GM12878 (cell line): Measurements from ENCODE around the gene KIAA2012. TPM values are rescaled to one million over a fixed set of nuclear protein-coding genes. Genes with fewer than 3 reads are reported as not detected.

Experiments used
- ATAC-seq: fragments of 200-7000 bp; cut with Tn5 transposase; 3 replicates; pipeline ENCODE4 v1.9.1; 2020; ENCODE audit warnings: mild to moderate bottlenecking, moderate library complexity
- BruUV-seq: library from RNA; stranded (reverse); fragments of 400-500 nt; replicated peaks from 2 replicates; lab custom pipeline; 2021; lab: Mats Ljungman, UMichigan
- CTCF ChIA-PET: fragments of 300-600 bp; sonication (Branson Sonifier 250); formaldehyde crosslinking; extraction: SDS; loops from one replicate; lab custom pipeline; 2021; ENCODE audit warnings: inconsistent platforms; lab: Yijun Ruan, JAX
- POLR2A ChIA-PET: fragments of 350-600 bp; formaldehyde crosslinking; extraction: SDS; loops from one replicate; lab custom pipeline; 2021; ENCODE audit warnings: inconsistent platforms; lab: Charles Lee
- RAD21 ChIA-PET: fragments of 300-600 bp; sonication (Branson Sonifier 250); formaldehyde crosslinking; loops from one replicate; lab custom pipeline; 2023; ENCODE audit warnings: antibody characterized with exemption; ENCODE audit not compliant: unreplicated experiment; lab: Charles Lee
- SMC1A ChIA-PET: fragments of 300-600 bp; sonication (Branson Sonifier 250); formaldehyde crosslinking; loops from one replicate; lab custom pipeline; 2023; ENCODE audit not compliant: unreplicated experiment, uncharacterized antibody; lab: Charles Lee
- DNase-seq: peaks from one replicate; pipeline ENCODE4 v3.0.0-alpha.2; 2011; ENCODE audit warnings: low read depth, low spot score
- FAIRE-seq: peaks from 3 replicates; lab custom pipeline; 2011; peaks lifted over from hg19 to GRCh38; lab: Jason Lieb, UNC
- H2AFZ ChIP-seq: 2 replicates; pipeline ENCODE4 v1.6.0; 2011; ENCODE audit warnings: low read depth, low read length, control low read depth; ENCODE audit not compliant: control insufficient read depth
- H3K27ac ChIP-seq: 2 replicates; pipeline ENCODE4 v1.5.1; 2011; ENCODE audit warnings: control low read depth; ENCODE audit not compliant: control insufficient read depth, insufficient read depth
- H3K27me3 ChIP-seq, 2 experiments: replicated peaks in 1 of 2; 2 replicates each; pipeline versions ENCODE4 v1.6.0 to v1.6.1; 2011; ENCODE audit warnings: low read length in 1 of 2; ENCODE audit not compliant: control insufficient read depth in 2 of 2, insufficient read depth in 2 of 2
- H3K36me3 ChIP-seq, 2 experiments: 2 replicates each; pipeline ENCODE4 v1.5.1; 2011; ENCODE audit warnings: low read length in 1 of 2; ENCODE audit not compliant: control insufficient read depth in 2 of 2, insufficient read depth in 2 of 2
- H3K4me1 ChIP-seq: 2 replicates; pipeline ENCODE4 v1.6.1; 2011; ENCODE audit warnings: mild to moderate bottlenecking, low read length, moderate library complexity, mixed read lengths; ENCODE audit not compliant: control insufficient read depth, insufficient read depth
- H3K4me2 ChIP-seq: 2 replicates; pipeline ENCODE4 v1.6.0; 2011; ENCODE audit warnings: control low read depth; ENCODE audit not compliant: control insufficient read depth, insufficient read depth
- H3K4me3 ChIP-seq: fragments of 200-600 bp; sonication (generic); 2 replicates; pipeline ENCODE4 v1.5.1; 2016
- H3K79me2 ChIP-seq: 2 replicates; pipeline ENCODE4 v1.6.0; 2011; ENCODE audit warnings: low read length; ENCODE audit not compliant: control insufficient read depth, insufficient read depth
- H3K9ac ChIP-seq: 2 replicates; pipeline ENCODE4 v1.8.0; 2011; ENCODE audit warnings: low read length, control low read depth, mixed read lengths; ENCODE audit not compliant: control insufficient read depth, insufficient read depth
- H3K9me3 ChIP-seq: replicated peaks from 3 replicates; pipeline ENCODE4 v1.5.1; 2011; ENCODE audit warnings: mild to moderate bottlenecking, low read length; ENCODE audit not compliant: control insufficient read depth, insufficient read depth
- H4K20me1 ChIP-seq: 2 replicates; pipeline ENCODE4 v1.6.0; 2011; ENCODE audit not compliant: control insufficient read depth, insufficient read depth
- FOXM1 ChIP-seq: IDR thresholded peaks from 2 replicates; pipeline ENCODE4 v1.6.1; 2012; ENCODE audit warnings: low read depth, mild to moderate bottlenecking, inconsistent platforms, low read length, moderate library complexity
- NFXL1 ChIP-seq: fragments of 450-650 bp; IDR thresholded peaks from 2 replicates; pipeline ENCODE4 v1.6.1; 2017; ENCODE audit warnings: antibody characterized with exemption, mild to moderate bottlenecking, borderline replicate concordance
- RAD51 ChIP-seq: fragments of 450-650 bp; IDR thresholded peaks from 2 replicates; pipeline ENCODE4 v1.6.1; 2016; ENCODE audit warnings: moderate library complexity, mild to moderate bottlenecking, inconsistent platforms
- SPI1 ChIP-seq: IDR thresholded peaks from 2 replicates; pipeline ENCODE4 v1.6.1; 2011; ENCODE audit warnings: low read depth, mild to moderate bottlenecking, low read length, moderate library complexity, borderline replicate concordance; ENCODE audit not compliant: insufficient read depth
- SUPT20H ChIP-seq: IDR thresholded peaks from 2 replicates; pipeline ENCODE4 v1.6.1; 2011; ENCODE audit warnings: low read depth, mild to moderate bottlenecking, low read length, moderate library complexity, borderline replicate concordance; ENCODE audit not compliant: control insufficient read depth
- ZNF687 ChIP-seq: fragments of 450-650 bp; IDR thresholded peaks from 2 replicates; pipeline ENCODE4 v1.6.1; 2017; ENCODE audit warnings: mild to moderate bottlenecking, moderate library complexity
- WGBS: methylation state at CpG from one replicate; pipeline ENCODE4 v1.1.6; 2016; ENCODE audit warnings: low lambda C conversion rate; ENCODE audit not compliant: insufficient replicate concordance, insufficient coverage; ENCODE audit errors: missing lambda C conversion rate; 5-methylcytosine and 5-hydroxymethylcytosine counted together
- in situ Hi-C: fragments of 300-500 bp; cut with MboI; formaldehyde crosslinking; loops from 9 replicates; pipeline ENCODE4 v1.14.3; 2018; ENCODE audit warnings: mixed read lengths
- intact Hi-C: fragments of 100-400 bp; cut with micrococcal nuclease; formaldehyde crosslinking; loops from one replicate; pipeline ENCODE4 v1.14.2; 2022; ENCODE audit not compliant: unreplicated experiment
- polyA plus RNA-seq, 11 experiments: library from polyadenylated mRNA; depleted of rRNA in 4 of 11; unstranded in 6 of 11; stranded (reverse) in 5 of 11; fragments of >200 nt; fragmentation: Nextera tagmentation in 4 of 11; fragmentation: Illumina TruSeq in 1 of 11; extraction: Ambion mirVana in 4 of 11; extraction: Trizol in 1 of 11; gene quantifications; 1 replicate in 1 of 11; 2 replicates in 10 of 11; pipeline versions ENCODE4 v1.2.1 to v1.2.3, GENCODE V29; 2011 to 2016; ENCODE audit warnings: inconsistent platforms in 2 of 11, missing spikeins in 2 of 11, low read depth in 1 of 11
- total RNA-seq, 4 experiments: library from RNA; depleted of rRNA in 3 of 4; stranded (reverse); fragments of >200 nt in 3 of 4; fragmentation: Illumina TruSeq in 1 of 4; extraction: Trizol in 1 of 4; gene quantifications; 2 replicates each; pipeline versions ENCODE4 v1.2.1 to v1.2.3, GENCODE V29; 2013 to 2021

Gene KIAA2012
- total and polyA plus RNA-seq, 10 of the 15 experiments (the other 5 are each of a cell fraction or from before 2014, with no cell fraction given), result 0.03 TPM; not detected in 9

GRCh38 chr2:202141329-202141947 lies 68.4 kb downstream of the KIAA2012 start:
- H3K27me3 ChIP-seq, result no peaks in the 10 kb centered on the region; a peak in 1 of 4 replicates
- CTCF ChIA-PET, result interaction anchor here (1.1 kb wide), 1 partner anchor 280 kb away, joined by 4 read pairs; no protein-coding TSS in a partner anchor
- H3K4me2 ChIP-seq, result no peak overlapping the region; the same call in 1 of the 2 replicates
- intact Hi-C loops (no loop called here), in situ Hi-C loops (no loop called here)
- no peaks in the 10 kb centered on the region for H3K79me2 ChIP-seq
- H4K20me1 ChIP-seq, result no peaks in the 10 kb centered on the region
- peak; percentile 27; the same call in 2 of the 3 replicates for ATAC-seq
- WGBS, result 36% methylated on average over 4 of the region's 4 CpGs
- no peaks in the 10 kb centered on the region for H3K36me3 ChIP-seq
- H3K27ac ChIP-seq, result no peak overlapping the region
- no peak for DNase-seq
- SMC1A ChIA-PET, result interaction anchor here (0.9 to 1.6 kb wide), 3 partner anchors 9 to 281 kb away, joined by 3 to 5 read pairs (median 3); no protein-coding TSS in a partner anchor
- FAIRE-seq, result no peak
- no peak overlapping the region; the same call in 1 of the 2 replicates for H2AFZ ChIP-seq
- no TSS peak for BruUV-seq
- peak; percentile 50; the same call in 1 of the 2 replicates for TF ChIP-seq SPI1
- TF ChIP-seq RAD51, result no peak
- no peak for TF ChIP-seq NFXL1
- TF ChIP-seq SUPT20H, result no peak
- POLR2A ChIA-PET, result interaction anchor here (0.6 kb wide), 2 partner anchors 179 to 205 kb away, joined by 5 to 6 read pairs; no protein-coding TSS in a partner anchor
- RAD21 ChIA-PET, result interaction anchor here (0.8 to 1.1 kb wide), 2 partner anchors 136 to 137 kb away, joined by 3 to 4 read pairs; no protein-coding TSS in a partner anchor
- H3K4me1 ChIP-seq, result peaks cover 18% of the 10 kb centered on the region
- no peak overlapping the region for H3K4me3 ChIP-seq
- no peak overlapping the region for H3K9ac ChIP-seq
- no peaks in the 10 kb centered on the region for H3K9me3 ChIP-seq

GRCh38 chr2:202142540-202142939 lies 69.5 kb downstream of the KIAA2012 start:
- CTCF ChIA-PET, result no interaction called here
- TF ChIP-seq ZNF687 (peak; percentile 86), FOXM1 (no peak)

More at GRCh38 chr2:202142540-202142939, 69.5 kb downstream of the KIAA2012 start:
- ATAC-seq, result no peak; the same call in 2 of the 3 replicates
- H3K9me3 ChIP-seq, result no peaks in the 10 kb centered on the region
- H3K4me2 ChIP-seq, result no peak overlapping the region
- H3K4me3 ChIP-seq, result no peak overlapping the region
- intact Hi-C loops (no loop called here), in situ Hi-C loops (no loop called here)
- 50% methylated on average over 1 of the region's 1 CpG for WGBS
- BruUV-seq, result no TSS peak
- DNase-seq, result no peak
- H2AFZ ChIP-seq, result no peak overlapping the region
- H3K36me3 ChIP-seq, result no peaks in the 10 kb centered on the region
- POLR2A ChIA-PET, result no interaction called here
- RAD21 ChIA-PET, result no interaction called here
- SMC1A ChIA-PET, result no interaction called here
- H3K9ac ChIP-seq, result no peak overlapping the region
- no peaks in the 10 kb centered on the region for H3K79me2 ChIP-seq
- FAIRE-seq, result no peak
- H3K27ac ChIP-seq, result no peak overlapping the region
- peaks cover 0 to under 1% of the 10 kb centered on the region in 2 experiments; a peak in 1 of 4 replicates for H3K27me3 ChIP-seq
- no peaks in the 10 kb centered on the region for H4K20me1 ChIP-seq
- peaks cover 18% of the 10 kb centered on the region for H3K4me1 ChIP-seq
